Stimulated activated CD8-positive, alpha-beta memory T cell treated with anti-CD3 and anti-CD28 coated beads, Interleukin-4, amount 100 ng/mL, for 1 hour (primary cell): Measurements from ENCODE around the gene PLEKHA3.
"Not testable (repeated sequence)": the region's sequence is repeated elsewhere in the genome, so short reads cannot be mapped to it uniquely, and the experiment has no call there.

Source experiments
- DNase-seq, 2 donors: peaks; one replicate each; pipeline ENCODE4 v3.0.0-alpha.2; 2020; ENCODE audit warnings: low read depth in 2 of 2, low spot score in 1 of 2

The PLEKHA3 gene

DNA sequence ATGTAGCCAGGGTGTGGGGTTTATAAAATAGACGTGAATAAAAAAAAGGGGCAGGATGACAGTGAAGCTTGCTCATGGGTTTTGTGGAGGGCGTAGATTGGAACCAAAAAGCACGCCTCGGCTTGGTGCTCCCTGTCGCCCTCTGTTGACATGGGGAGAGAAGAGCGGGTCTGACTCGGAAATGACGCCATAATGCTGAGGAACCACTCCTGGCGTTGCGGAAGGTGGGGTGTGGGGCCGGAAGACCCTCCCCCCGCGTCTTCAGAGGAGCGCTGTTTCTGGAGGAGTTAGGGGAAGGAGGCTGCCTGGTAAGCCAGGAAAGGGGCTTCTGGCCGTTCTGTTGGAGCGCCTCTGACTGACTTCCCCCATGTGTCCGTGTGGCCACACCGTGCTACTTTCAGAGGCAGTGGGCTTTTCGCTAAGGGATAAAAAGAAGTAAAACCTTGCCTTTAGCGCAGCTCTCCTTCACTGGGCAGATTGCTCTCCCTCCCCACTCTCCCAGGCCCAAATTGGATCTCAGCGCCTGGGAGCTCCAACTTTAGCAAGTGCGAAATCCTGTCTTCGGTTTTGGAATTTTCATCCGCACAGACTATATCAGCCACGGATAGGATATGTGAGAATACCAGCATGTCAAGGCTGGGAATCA, 42.8 kb downstream of the PLEKHA3 start:
- peak; percentile 35 to 58 for DNase-seq

DNA sequence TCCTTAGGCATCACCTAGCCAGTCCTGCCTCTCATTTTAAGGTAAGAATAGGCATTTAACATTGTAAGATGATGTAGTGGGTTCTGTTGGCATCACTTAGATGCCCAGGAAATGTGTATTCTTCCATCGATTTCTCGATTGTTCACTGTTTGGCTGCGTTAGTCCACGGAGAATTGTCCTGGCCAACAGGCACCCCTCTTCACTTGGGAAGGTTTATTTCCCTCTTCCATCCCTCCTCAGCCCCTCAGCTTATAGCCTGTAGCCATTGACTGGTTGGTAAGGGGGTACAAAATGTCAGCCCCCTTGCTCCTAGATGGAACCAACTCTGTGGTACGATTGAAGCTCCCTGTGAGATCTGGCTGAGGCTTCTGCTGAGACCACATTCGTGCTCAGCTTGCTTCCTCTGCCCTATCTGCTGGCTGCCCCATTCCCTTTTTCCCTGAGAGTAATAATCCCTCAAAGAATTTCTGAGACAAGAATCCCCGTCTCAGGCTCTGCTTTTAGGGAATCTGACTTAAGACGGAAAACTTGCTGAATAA, 43.4 kb downstream of the PLEKHA3 start:
- DNase-seq: no peak

DNA sequence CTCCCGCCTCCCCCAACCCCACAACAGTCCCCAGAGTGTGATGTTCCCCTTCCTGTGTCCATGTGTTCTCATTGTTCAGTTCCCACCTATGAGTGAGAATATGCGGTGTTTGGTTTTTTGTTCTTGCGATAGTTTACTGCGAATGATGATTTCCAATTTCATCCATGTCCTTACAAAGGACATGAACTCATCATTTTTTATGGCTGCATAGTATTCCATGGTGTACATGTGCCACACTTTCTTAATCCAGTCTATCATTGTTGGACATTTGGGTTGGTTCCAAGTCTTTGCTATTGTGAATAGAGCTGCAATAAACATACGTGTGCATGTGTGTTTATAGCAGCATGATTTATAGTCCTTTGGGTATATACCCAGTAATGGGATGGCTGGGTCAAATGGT, 44.8 kb downstream of the PLEKHA3 start:
- DNase-seq: not testable (repeated sequence)

DNA sequence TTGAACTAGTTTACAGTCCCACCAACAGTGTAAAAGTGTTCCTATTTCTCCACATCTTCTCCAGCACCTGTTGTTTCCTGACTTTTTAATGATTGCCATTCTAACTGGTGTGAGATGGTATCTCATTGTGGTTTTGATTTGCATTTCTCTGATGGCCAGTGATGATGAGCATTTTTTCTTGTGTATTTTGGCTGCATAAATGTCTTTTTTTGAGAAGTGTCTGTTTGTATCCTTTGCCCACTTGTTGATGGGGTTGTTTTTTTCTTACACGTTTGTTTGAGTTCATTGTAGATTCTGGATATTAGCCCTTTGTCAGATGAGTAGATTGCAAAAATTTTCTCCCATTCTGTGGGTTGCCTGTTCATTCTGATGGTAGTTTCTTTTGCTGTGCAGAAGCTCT, 45.2 kb downstream of the PLEKHA3 start:
- not testable (repeated sequence) for DNase-seq

DNA sequence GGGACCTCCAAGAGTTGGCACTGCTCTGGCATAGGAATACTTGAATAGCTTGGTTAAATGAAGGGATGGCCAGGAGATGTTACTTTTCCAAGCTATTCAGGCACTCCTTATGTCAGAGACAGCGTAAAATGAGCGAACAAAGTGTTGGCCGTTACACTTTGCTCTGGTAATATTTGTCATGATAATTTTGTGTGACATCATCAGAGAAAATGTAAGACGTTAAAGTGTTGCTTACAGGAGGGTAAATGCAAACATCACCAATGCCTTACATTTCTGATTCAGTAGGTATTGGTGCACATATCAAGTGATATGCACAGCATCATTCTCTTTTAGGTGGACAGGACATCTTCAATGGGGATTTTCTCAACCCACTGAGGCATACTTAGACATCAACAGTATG, 46.0 kb downstream of the PLEKHA3 start:
- no peak for DNase-seq

DNA sequence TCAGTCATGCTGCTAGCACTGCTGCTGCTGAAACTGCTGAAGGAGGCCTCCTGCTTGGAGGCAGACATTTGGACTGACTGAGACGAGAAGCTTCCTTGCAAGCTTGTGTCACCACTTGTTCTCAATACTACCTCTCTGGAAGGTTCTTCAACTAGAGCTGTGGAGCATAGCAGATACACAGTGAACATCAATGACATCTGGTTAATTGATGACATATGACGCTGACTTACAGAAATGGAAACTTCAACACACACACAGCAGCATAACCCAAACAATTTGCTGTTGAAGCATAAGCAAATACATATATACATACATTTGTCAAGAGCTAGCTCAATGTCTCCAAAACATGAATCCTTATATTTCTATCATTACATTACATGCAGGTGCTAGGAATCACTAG, 47.3 kb downstream of the PLEKHA3 start:
- DNase-seq: no peak

DNA sequence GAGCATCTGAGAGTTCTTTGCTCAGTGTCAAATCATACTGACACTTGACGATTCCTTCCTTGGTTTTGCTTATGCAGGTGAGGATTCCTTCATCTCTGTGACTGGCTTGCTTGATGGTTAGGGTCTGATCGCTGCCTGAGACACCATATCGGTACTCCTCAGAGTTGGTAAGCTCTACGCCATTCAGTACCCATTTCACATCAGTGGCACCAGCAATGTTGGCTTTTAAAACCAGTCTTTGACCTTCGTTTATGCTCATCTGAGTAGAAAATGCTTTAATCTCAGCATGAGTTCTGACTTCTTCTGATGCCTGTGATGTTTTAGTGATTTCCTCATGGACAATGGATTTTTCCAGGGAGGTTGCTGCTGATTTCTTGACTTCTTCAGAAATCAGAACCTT, 48.4 kb downstream of the PLEKHA3 start:
- DNase-seq: no peak

DNA sequence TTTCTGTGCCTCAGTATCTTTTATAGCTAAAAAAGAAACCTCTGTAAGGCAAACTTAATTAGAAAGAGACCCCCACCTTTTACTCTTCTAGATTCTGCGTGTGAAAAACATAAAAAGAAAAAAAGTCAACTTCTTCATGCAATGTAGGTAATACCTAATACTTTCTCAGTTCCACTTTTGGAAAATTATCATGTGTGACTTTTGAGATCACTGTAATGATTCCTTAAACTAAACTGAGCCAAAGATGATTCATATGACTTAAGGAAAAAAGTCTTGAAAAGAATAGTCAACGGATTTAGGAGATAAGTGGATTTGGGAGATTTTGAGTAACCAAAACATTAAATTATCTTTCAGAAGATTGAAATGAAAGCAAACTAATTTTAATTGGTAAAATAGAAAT, 48.9 kb downstream of the PLEKHA3 start:
- no peak for DNase-seq

DNA sequence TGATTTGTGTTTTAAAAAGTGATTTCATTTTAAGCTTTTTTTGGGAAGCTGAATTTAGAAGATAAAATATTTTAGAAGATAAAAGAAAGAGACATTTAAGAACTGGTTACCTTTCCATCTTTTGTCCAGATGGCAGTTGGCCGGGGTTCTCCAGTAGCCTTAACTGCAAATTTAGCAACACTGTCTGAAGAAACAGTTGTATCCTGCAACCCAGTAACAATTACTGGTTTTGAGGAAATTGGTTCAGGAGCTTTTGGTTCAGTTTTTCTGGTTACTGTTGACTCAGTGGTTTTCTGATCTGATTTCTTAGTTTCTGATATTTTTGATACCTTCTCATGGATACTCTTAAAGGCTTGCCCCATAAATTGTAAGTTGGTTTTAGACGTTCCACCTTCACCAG, 49.9 kb downstream of the PLEKHA3 start:
- DNase-seq: no peak

DNA sequence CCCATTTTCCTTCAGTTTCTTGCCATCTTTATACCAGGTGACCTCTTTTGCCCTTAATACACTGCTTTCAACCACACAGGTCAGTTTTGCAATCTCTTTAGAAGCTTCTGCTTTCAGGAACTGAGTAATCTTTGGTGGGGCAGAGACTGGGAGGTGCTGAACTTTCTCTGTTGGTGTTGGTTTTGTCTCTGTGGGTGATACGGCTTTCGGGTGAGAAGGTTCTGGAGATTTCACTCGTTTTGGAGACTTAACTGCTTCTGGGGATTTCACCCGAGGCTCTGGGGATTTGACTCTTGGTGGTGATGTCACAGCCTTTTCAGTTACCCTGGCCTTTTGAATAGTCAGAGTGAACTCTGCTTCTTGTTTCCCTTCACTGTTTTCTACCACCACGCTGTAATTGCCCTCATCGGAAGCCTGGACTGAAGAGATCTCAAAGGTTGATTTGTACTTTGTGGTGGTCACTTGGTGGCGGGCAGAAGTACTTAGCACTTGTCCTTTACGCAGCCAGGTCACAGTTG, 50.4 kb downstream of the PLEKHA3 start:
- no peak for DNase-seq

DNA sequence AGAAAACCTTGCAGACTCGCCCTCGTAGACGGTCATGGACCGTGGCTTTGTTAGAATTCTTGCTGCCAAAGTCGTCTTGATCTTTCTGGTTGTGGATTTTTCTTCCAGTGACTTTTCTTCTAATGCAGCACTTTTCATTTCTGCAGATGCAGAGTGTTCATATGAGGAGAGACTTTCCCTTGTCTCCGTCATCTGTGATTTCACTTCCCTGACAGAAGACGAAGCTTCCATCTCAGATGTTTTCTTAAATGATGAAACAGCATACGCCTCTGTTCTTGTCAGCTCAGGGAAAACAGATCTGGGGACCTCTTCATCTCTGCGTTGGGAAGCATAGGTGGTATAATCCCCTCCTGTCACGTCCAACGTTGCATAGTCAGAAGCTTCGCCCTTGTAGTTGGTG, 50.9 kb downstream of the PLEKHA3 start:
- DNase-seq: no peak

DNA sequence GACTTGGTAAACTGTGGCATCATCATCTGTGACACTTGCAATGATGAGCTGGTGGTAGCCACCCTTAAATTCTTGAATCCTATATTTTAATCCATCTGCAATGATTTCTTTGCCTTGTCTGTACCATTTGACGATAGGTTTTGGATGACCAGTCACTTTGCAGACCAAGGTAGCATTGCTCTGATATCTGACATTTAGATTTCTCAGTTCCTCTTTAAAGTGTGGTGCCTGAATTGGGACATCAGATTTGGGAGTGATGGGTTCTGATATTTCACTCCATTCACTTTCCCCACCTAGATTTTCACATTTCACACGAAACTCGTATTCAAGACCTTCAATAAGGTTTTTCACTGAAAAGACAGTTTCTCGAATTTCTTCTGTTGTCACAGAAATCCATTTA, 55.8 kb downstream of the PLEKHA3 start:
- no peak for DNase-seq

DNA sequence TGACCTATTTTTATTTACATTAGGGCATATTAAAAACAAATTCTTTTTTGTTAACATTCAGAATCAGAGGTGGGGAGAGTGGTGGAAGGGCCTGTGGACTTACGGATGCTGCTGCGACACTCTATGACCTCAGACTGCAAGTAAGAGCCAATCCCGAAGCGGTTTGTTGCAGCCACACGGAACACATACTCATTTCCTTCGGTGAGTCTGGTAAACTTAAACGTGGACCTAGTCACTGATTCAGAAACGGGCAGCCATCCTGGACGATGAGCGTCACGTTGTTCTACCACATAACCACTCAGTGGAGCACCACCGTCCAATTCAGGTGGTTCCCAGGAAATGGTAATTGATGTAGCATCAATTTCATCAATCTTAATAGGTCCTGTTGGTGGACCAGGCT, 61.9 kb downstream of the PLEKHA3 start:
- DNase-seq: no peak

DNA sequence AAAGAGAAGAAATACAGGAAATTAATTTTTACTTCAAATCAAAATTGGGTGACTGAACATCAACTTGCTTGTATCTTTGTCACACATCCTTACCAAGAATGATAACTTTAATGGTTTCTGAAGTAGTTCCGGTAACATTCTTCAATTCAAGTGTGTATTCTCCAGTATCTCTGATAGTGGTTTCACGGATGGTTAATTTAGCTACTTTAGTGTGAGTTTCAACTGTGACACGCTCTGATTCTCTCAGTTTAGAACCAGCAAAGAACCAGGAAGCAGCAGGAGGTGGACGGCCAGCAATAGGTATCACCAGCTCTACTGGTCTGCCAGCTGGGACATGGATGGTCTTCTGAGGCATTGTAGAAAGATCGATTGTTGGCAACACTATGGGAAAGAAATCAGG, 62.3 kb downstream of the PLEKHA3 start:
- DNase-seq: no peak

DNA sequence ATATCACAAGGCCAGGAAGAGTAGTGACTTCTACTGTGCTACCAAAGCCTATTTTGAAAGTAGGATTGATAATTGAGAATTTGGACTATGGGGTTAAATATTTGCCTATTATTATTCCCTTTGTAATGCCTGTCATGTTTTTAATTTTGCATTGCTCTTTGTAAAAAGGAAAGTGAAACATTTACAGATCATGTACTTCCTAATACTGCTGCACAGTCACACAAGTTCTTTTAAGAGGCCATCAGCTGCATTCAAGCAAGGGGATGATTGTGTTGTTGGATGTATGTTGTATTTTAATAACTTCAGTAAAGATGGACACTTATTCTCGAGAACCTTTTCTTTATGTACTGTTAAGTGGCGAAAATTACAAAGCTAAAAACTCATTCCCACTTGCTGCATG, 70.1 kb downstream of the PLEKHA3 start:
- DNase-seq: no peak

DNA sequence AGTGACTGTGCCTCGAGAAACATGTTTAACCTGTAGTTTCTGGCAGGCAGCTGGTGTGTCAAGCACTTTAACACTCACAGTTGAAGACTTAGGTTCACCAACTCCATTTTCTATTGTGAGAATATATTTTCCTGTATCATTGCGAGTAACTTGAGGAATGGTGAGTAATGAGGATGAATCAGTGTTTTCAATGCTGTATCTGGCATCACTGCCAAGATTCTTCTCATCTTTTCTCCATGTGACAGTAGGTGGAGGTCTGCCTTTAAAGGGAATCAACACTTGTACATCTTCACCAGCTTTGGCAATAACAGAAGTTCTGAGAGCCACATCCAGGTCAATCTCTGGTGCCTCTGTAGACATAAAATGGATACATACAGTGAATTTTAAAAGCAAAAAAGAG, 72.8 kb downstream of the PLEKHA3 start:
- no peak for DNase-seq
